Type B pancreatic cell (in vitro differentiated cells): ENCODE data around the gene LYSMD2. TPM values are rescaled to one million over a fixed set of nuclear protein-coding genes. Genes with fewer than 3 reads are reported as not detected.

ENCODE experiments used
- DNase-seq: peaks from one replicate; pipeline ENCODE4 v3.0.0; 2021; ENCODE audit warnings: mixed read lengths; ENCODE audit not compliant: unreplicated experiment; ENCODE audit errors: extremely low spot score
- H3K27ac Mint-ChIP-seq: 2 replicates; pipeline ENCODE4 v1.8.0; 2021; ENCODE audit warnings: mild to moderate bottlenecking, mixed read lengths
- H3K27me3 Mint-ChIP-seq: 2 replicates; pipeline ENCODE4 v1.8.0; 2021; ENCODE audit warnings: mixed read lengths
- H3K36me3 Mint-ChIP-seq: 2 replicates; pipeline ENCODE4 v1.8.0; 2021; ENCODE audit warnings: mixed read lengths
- H3K4me1 Mint-ChIP-seq: one replicate; pipeline ENCODE4 v1.8.0; 2021; ENCODE audit warnings: mixed read lengths; ENCODE audit not compliant: unreplicated experiment
- H3K4me3 Mint-ChIP-seq: 2 replicates; pipeline ENCODE4 v1.8.0; 2021; ENCODE audit warnings: mild to moderate bottlenecking, mixed read lengths
- H3K9me3 Mint-ChIP-seq: 2 replicates; pipeline ENCODE4 v1.8.0; 2021; ENCODE audit warnings: mixed read lengths
- CTCF ChIP-seq: fragments of 200-600 bp; sonication (generic); conservative IDR thresholded peaks from 2 replicates; pipeline ENCODE4 v1.5.0; 2021; ENCODE audit warnings: antibody characterized with exemption, mild to moderate bottlenecking
- total RNA-seq: library from RNA; stranded (reverse); gene quantifications from 2 replicates; pipeline ENCODE4 v1.2.1, GENCODE V29; 2021; ENCODE audit warnings: low replicate concordance

LYSMD2 gene
- total RNA-seq, 1 donor from 2014 or later = 3.9 TPM

GRCh38 chr15:51776952-51777569 is 39.6 kb upstream of the LYSMD2 start:
- no peak for DNase-seq
- Mint-ChIP-seq H3K4me1 (peaks cover 6% of the 10 kb centered on the region), H3K36me3 (peaks cover 4% of the 10 kb centered on the region), H3K27me3 (no peaks in the 10 kb centered on the region), H3K9me3 (no peaks in the 10 kb centered on the region), H3K4me3 (no peak overlapping the region), H3K27ac (no peak overlapping the region)
- TF ChIP-seq CTCF = peak; percentile 86

- Mint-ChIP-seq H3K4me3 (no peak overlapping the region), H3K36me3 (peaks cover 4% of the 10 kb centered on the region), H3K9me3 (no peaks in the 10 kb centered on the region), H3K27me3 (no peaks in the 10 kb centered on the region), H3K27ac (no peak overlapping the region), H3K4me1 (peaks cover 6% of the 10 kb centered on the region)
- TF ChIP-seq CTCF = peak; percentile 82
- no peak for DNase-seq
Measured at GRCh38 chr15:51775967-51776816, 38.7 kb upstream of the LYSMD2 start.

GRCh38 chr15:51774916-51775315 is 37.5 kb upstream of the LYSMD2 start:
- Mint-ChIP-seq H3K27ac (no peak overlapping the region), H3K4me3 (no peak overlapping the region), H3K27me3 (no peaks in the 10 kb centered on the region), H3K4me1 (peaks cover 10% of the 10 kb centered on the region), H3K9me3 (no peaks in the 10 kb centered on the region), H3K36me3 (peaks cover 8% of the 10 kb centered on the region)
- no peak for TF ChIP-seq CTCF
- no peak for DNase-seq

GRCh38 chr15:51771773-51772172 is 34.3 kb upstream of the LYSMD2 start:
- Mint-ChIP-seq H3K4me3 (no peak overlapping the region), H3K27me3 (no peaks in the 10 kb centered on the region), H3K9me3 (no peaks in the 10 kb centered on the region), H3K4me1 (peaks cover 10% of the 10 kb centered on the region), H3K36me3 (peaks cover 8% of the 10 kb centered on the region), H3K27ac (no peak overlapping the region)
- DNase-seq = no peak
- TF ChIP-seq CTCF = no peak

- Mint-ChIP-seq H3K36me3 (peaks cover 4% of the 10 kb centered on the region), H3K9me3 (no peaks in the 10 kb centered on the region), H3K4me1 (peaks cover 4% of the 10 kb centered on the region), H3K27me3 (no peaks in the 10 kb centered on the region), H3K27ac (no peak overlapping the region), H3K4me3 (no peak overlapping the region)
- no peak for TF ChIP-seq CTCF
- no peak for DNase-seq
Measured at GRCh38 chr15:51770902-51771301, 33.4 kb upstream of the LYSMD2 start.
